ENCODE data around the gene PCNA. TPM values are rescaled to one million over a fixed set of nuclear protein-coding genes. Genes with fewer than 3 reads are reported as not detected.

Gene PCNA
- total and polyA plus RNA-seq, 9 of the 15 experiments (the other 6 are each of a cell fraction or from before 2014, with no cell fraction given), result 213 to 390 (median 291) TPM

DNA sequence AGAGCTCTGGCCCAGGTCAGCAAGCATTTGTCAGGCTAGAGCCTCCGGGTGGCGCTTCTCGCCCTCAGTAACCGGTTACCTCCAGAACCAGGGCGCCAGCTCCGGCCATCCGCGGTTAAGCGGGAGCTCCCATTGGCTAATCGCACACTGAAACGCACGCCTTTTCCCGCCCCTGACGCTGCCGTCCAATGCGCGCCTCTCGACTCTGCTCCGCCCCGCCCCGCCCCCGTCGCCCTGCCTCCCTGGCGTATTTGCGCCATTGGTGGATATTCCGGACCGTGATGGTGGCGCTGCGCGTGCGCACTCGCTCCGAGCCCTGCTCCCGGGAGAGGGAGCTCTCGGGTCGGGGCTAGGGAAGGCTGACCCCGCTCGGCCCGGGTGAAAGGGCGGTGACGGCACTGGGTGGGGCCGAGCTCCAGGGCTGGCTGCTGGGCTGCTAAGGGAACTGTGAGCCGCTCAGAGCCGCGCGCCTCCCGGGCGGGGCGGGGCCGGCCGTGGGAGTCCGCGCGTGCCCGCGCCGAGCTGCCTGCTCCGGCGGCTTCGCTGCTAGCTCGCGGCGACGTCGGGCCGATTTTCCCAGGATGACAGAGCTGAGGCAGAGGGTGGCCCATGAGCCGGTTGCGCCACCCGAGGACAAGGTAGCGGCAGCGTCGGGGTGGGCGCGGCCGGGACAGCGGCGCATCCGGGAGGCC is 6.9 kb upstream of the PCNA start, which contains the start of gene CDS2 (continued):
- TF ChIP-seq, protein P1, sequence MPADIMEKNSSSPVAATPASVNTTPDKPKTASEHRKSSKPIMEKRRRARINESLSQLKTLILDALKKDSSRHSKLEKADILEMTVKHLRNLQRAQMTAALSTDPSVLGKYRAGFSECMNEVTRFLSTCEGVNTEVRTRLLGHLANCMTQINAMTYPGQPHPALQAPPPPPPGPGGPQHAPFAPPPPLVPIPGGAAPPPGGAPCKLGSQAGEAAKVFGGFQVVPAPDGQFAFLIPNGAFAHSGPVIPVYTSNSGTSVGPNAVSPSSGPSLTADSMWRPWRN (IDR thresholded peaks at IDR 0.05; ENCODE audit: low read depth), result no peak
- no peak for TF ChIP-seq ZNF785 (CRISPR knock-in tag; IDR thresholded peaks at IDR 0.05)
- TF ChIP-seq ZNF583 (CRISPR knock-in tag; IDR thresholded peaks at IDR 0.05), result no peak
- no peak for TF ChIP-seq CBFB (CRISPR knock-in tag; IDR thresholded peaks at IDR 0.05)
- no peak for TF ChIP-seq MAFK (IDR thresholded peaks at IDR 0.05; ENCODE audit: low read length)
- TF ChIP-seq, protein P2, sequence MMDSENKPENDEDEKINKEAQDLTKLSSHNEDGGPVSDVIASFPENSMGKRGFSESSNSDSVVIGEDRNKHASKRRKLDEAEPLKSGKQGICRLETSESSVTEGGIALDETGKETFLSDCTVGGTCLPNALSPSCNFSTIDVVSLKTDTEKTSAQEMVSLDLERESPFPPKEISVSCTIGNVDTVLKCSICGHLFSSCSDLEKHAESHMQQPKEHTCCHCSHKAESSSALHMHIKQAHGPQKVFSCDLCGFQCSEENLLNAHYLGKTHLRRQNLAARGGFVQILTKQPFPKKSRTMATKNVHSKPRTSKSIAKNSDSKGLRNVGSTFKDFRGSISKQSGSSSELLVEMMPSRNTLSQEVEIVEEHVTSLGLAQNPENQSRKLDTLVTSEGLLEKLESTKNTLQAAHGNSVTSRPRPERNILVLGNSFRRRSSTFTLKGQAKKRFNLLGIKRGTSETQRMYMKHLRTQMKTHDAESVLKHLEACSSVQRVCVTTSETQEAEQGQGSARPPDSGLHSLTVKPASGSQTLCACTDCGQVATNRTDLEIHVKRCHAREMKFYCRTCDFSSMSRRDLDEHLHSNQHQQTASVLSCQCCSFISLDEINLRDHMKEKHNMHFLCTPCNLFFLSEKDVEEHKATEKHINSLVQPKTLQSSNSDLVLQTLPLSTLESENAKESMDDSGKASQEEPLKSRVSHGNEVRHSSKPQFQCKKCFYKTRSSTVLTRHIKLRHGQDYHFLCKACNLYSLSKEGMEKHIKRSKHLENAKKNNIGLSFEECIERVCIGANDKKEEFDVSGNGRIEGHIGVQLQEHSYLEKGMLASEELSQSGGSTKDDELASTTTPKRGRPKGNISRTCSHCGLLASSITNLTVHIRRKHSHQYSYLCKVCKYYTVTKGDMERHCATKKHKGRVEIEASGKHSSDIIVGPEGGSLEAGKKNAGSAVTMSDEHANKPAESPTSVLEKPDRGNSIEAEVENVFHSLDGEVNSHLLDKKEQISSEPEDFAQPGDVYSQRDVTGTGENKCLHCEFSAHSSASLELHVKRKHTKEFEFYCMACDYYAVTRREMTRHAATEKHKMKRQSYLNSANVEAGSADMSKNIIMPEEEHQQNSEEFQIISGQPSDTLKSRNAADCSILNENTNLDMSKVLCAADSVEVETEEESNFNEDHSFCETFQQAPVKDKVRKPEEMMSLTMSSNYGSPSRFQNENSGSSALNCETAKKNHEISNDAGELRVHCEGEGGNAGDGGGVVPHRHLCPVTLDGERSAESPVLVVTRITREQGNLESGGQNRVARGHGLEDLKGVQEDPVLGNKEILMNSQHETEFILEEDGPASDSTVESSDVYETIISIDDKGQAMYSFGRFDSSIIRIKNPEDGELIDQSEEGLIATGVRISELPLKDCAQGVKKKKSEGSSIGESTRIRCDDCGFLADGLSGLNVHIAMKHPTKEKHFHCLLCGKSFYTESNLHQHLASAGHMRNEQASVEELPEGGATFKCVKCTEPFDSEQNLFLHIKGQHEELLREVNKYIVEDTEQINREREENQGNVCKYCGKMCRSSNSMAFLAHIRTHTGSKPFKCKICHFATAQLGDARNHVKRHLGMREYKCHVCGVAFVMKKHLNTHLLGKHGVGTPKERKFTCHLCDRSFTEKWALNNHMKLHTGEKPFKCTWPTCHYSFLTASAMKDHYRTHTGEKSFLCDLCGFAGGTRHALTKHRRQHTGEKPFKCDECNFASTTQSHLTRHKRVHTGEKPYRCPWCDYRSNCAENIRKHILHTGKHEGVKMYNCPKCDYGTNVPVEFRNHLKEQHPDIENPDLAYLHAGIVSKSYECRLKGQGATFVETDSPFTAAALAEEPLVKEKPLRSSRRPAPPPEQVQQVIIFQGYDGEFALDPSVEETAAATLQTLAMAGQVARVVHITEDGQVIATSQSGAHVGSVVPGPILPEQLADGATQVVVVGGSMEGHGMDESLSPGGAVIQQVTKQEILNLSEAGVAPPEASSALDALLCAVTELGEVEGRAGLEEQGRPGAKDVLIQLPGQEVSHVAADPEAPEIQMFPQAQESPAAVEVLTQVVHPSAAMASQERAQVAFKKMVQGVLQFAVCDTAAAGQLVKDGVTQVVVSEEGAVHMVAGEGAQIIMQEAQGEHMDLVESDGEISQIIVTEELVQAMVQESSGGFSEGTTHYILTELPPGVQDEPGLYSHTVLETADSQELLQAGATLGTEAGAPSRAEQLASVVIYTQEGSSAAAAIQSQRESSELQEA (IDR thresholded peaks at IDR 0.05; ENCODE audit: low read depth), result no peak
- no peak for TF ChIP-seq MXI1 (IDR thresholded peaks at IDR 0.05; ENCODE audit: low read depth, low read length)
- TF ChIP-seq, protein P3, sequence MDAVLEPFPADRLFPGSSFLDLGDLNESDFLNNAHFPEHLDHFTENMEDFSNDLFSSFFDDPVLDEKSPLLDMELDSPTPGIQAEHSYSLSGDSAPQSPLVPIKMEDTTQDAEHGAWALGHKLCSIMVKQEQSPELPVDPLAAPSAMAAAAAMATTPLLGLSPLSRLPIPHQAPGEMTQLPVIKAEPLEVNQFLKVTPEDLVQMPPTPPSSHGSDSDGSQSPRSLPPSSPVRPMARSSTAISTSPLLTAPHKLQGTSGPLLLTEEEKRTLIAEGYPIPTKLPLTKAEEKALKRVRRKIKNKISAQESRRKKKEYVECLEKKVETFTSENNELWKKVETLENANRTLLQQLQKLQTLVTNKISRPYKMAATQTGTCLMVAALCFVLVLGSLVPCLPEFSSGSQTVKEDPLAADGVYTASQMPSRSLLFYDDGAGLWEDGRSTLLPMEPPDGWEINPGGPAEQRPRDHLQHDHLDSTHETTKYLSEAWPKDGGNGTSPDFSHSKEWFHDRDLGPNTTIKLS (IDR thresholded peaks at IDR 0.05; ENCODE audit: borderline replicate concordance, low read depth), result no peak
- TF ChIP-seq RB1 (IDR thresholded peaks at IDR 0.05; ENCODE audit: low read depth), result peak; percentile 48
- no peak for TF ChIP-seq ZC3H4 (CRISPR knock-in tag; IDR thresholded peaks at IDR 0.05; ENCODE audit: borderline replicate concordance)
- TF ChIP-seq COPS2 (conservative IDR thresholded peaks at IDR 0.05), result no peak
- TF ChIP-seq, protein P4, sequence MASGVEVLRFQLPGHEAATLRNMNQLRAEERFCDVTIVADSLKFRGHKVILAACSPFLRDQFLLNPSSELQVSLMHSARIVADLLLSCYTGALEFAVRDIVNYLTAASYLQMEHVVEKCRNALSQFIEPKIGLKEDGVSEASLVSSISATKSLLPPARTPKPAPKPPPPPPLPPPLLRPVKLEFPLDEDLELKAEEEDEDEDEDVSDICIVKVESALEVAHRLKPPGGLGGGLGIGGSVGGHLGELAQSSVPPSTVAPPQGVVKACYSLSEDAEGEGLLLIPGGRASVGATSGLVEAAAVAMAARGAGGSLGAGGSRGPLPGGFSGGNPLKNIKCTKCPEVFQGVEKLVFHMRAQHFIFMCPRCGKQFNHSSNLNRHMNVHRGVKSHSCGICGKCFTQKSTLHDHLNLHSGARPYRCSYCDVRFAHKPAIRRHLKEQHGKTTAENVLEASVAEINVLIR (CRISPR knock-in tag; IDR thresholded peaks at IDR 0.05), result no peak
- TF ChIP-seq CSDE1 (IDR thresholded peaks at IDR 0.05), result no peak
- TF ChIP-seq SIN3A (IDR thresholded peaks at IDR 0.05; ENCODE audit: borderline replicate concordance in 2 of 2, control insufficient read depth in 1 of 2, low read depth in 2 of 2, low read length in 2 of 2), result no peak
- TF ChIP-seq, protein P5, sequence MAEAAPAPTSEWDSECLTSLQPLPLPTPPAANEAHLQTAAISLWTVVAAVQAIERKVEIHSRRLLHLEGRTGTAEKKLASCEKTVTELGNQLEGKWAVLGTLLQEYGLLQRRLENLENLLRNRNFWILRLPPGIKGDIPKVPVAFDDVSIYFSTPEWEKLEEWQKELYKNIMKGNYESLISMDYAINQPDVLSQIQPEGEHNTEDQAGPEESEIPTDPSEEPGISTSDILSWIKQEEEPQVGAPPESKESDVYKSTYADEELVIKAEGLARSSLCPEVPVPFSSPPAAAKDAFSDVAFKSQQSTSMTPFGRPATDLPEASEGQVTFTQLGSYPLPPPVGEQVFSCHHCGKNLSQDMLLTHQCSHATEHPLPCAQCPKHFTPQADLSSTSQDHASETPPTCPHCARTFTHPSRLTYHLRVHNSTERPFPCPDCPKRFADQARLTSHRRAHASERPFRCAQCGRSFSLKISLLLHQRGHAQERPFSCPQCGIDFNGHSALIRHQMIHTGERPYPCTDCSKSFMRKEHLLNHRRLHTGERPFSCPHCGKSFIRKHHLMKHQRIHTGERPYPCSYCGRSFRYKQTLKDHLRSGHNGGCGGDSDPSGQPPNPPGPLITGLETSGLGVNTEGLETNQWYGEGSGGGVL (CRISPR knock-in tag; IDR thresholded peaks at IDR 0.05), result no peak

Measured in K562 (cell line).